ENCODE data around the gene SARM1.

- TF ChIP-seq MXI1 (conservative IDR thresholded peaks at IDR 0.05; ENCODE audit: poor library complexity, severe bottlenecking), result no peak
- TF ChIP-seq REST (IDR thresholded peaks at IDR 0.05; ENCODE audit: borderline replicate concordance), result no peak
- TF ChIP-seq CTCF (IDR thresholded peaks at IDR 0.05; ENCODE audit: poor library complexity, severe bottlenecking), result no peak
- TF ChIP-seq POLR2AphosphoS5 (IDR thresholded peaks at IDR 0.05), result no peak
- no peak for TF ChIP-seq TAF1 (IDR thresholded peaks at IDR 0.05; ENCODE audit: low read depth)
- TF ChIP-seq EZH2 (IDR thresholded peaks at IDR 0.05; ENCODE audit: borderline replicate concordance, insufficient read depth, low read length, poor library complexity, severe bottlenecking), result no peak
- TF ChIP-seq SMC3 (conservative IDR thresholded peaks at IDR 0.05; ENCODE audit: poor library complexity), result no peak
- no peak for TF ChIP-seq EP300 (conservative IDR thresholded peaks at IDR 0.05; ENCODE audit: poor library complexity, severe bottlenecking)
These were observed 770 bp upstream of the SARM1 start for GRCh38 chr17:28370744-28371103.
